Mucosa of descending colon (tissue), 3 donors: Measurements from ENCODE around the gene SMDT1. TPM values are rescaled to one million over a fixed set of nuclear protein-coding genes. Genes with fewer than 3 reads are reported as not detected.

Source experiments
- ATAC-seq: fragments of 200-7000 bp; cut with Tn5 transposase; one replicate; pipeline ENCODE4 v1.9.1; 2020; ENCODE audit warnings: mild to moderate bottlenecking, moderate library complexity
- DNase-seq, 3 donors: peaks; one replicate each; pipeline ENCODE4 v3.0.0-alpha.2; 2020
- H3K36me3 ChIP-seq: fragments of 200-600 bp; one replicate; pipeline ENCODE4 v1.8.0; 2021; ENCODE audit warnings: low read depth, mild to moderate bottlenecking
- H3K4me1 ChIP-seq: fragments of 200-600 bp; one replicate; pipeline ENCODE4 v1.8.0; 2021; ENCODE audit warnings: low read depth, mild to moderate bottlenecking
- H3K4me3 ChIP-seq: fragments of 200-600 bp; one replicate; pipeline ENCODE4 v1.8.0; 2021; ENCODE audit warnings: mild to moderate bottlenecking
- H3K9me3 ChIP-seq: fragments of 200-600 bp; one replicate; pipeline ENCODE4 v1.8.0; 2021; ENCODE audit warnings: mild to moderate bottlenecking
- CTCF ChIP-seq: fragments of 200-600 bp; IDR thresholded peaks from one replicate; pipeline ENCODE4 v1.8.0; 2022; ENCODE audit warnings: antibody characterized with exemption, mild to moderate bottlenecking
- intact Hi-C, 2 donors: fragments of 100-400 bp; cut with DNase I in 1 of 2; cut with micrococcal nuclease in 1 of 2; formaldehyde crosslinking; loops; one replicate each; pipeline versions ENCODE4 v1.11.0 to v1.11.1; 2022; cut with DNase I, micrococcal nuclease
- total RNA-seq, 3 donors: library from RNA; stranded (reverse); fragmentation: NEBNext Ultra II Directional in 2 of 3; extraction: Animal tissue kit (Norgen Biotek cat#: 25700) in 2 of 3; gene quantifications; one replicate each; pipeline versions ENCODE4 v1.2.1 to v1.2.4, GENCODE V29; 2021 to 2023
- donor health status: DM: no; HTN: no; CAD: no; lungs with moderate emphysema.
- donor health status: DM: no; HTN: no; CAD: no.
- donor health status: DM: no; HTN: yes; CAD: no.

The SMDT1 gene
- total RNA-seq, 3 donors from 2014 or later, result 79.7 to 118 (median 102) TPM

GRCh38 chr22:42077486-42078125 lies 1.9 kb upstream of the SMDT1 start:
- ATAC-seq (no peak), DNase-seq (no peak)
- TF ChIP-seq CTCF, result no peak
- H3K9me3 ChIP-seq, result no peaks in the 10 kb centered on the region
- intact Hi-C loops, result no loop called here
- H3K4me1 ChIP-seq, result peaks cover 29% of the 10 kb centered on the region
- H3K36me3 ChIP-seq, result no peaks in the 10 kb centered on the region
- no peak overlapping the region for H3K4me3 ChIP-seq

- intact Hi-C loops, result no loop called here
- ATAC-seq (peak; percentile 6), DNase-seq (peak in 1 of 3 donors; percentile 49)
- H3K36me3 ChIP-seq, result no peaks in the 10 kb centered on the region
- TF ChIP-seq CTCF, result no peak
- no peaks in the 10 kb centered on the region for H3K9me3 ChIP-seq
- peaks cover 27% of the 10 kb centered on the region for H3K4me1 ChIP-seq
- peak overlapping the region; percentile 33 for H3K4me3 ChIP-seq
These were observed 806 bp upstream of the SMDT1 start for GRCh38 chr22:42078469-42079318.

GRCh38 chr22:42080287-42080686 lies 787 bp downstream of the SMDT1 start:
- DNase-seq, result peak in 1 of 3 donors; percentile 67
- TF ChIP-seq CTCF, result no peak
- no peaks in the 10 kb centered on the region for H3K9me3 ChIP-seq
- peaks cover 20% of the 10 kb centered on the region for H3K4me1 ChIP-seq
- H3K4me3 ChIP-seq, result peak overlapping the region; percentile 33
- intact Hi-C loops, result no loop called here
- peak; percentile 21 for ATAC-seq
- no peaks in the 10 kb centered on the region for H3K36me3 ChIP-seq

DNA sequence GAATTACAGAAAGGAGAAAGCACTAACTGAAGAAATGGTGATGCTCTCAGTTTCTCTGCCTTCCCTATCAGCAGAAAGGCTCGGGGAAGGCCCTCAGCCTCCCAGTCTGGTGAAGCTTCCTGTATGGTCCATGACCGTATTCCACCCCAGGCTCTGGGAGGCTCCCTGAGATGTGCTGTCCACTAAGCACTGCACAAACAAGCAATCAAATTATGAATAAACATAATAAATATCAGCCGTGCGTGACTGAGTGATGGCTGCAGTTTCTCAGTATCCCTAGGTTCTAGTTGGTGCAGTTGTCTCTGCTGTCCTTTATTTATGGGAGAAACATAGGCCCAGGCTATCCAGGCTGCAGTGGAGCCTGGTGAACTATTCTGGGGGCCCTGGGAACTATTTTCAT lies 3.6 kb downstream of the SMDT1 start:
- H3K4me1 ChIP-seq, result peaks cover 19% of the 10 kb centered on the region
- no peak overlapping the region for H3K4me3 ChIP-seq
- H3K9me3 ChIP-seq, result no peaks in the 10 kb centered on the region
- TF ChIP-seq CTCF, result no peak
- no peaks in the 10 kb centered on the region for H3K36me3 ChIP-seq
- ATAC-seq, result no peak
- DNase-seq, result no peak
- intact Hi-C loops, result no loop called here

DNA sequence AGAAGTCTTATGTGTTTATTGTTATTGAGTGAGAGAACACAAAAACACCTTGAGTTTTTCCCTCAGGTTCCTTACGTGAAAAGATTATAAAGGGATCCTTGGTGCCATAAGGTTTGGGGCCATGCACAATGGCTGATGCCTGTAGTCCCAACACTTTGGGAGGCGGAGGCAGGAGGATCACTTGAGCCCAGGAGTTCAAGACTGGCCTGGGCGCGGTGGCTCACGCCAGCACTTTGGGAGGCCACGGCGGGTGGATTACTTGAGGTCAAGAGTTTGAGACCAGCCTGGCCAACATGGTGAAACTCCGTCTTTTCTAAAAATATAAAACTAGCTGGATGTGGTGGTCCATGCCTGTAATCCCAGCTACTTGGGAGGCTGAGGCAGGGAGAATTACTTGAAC lies 5.4 kb downstream of the SMDT1 start:
- Histone ChIP-seq H3K9me3 (no peaks in the 10 kb centered on the region), H3K36me3 (no peaks in the 10 kb centered on the region), H3K4me3 (no peak overlapping the region), H3K4me1 (peaks cover 11% of the 10 kb centered on the region)
- ATAC-seq (no peak), DNase-seq (no peak)
- intact Hi-C loops, result no loop called here
- TF ChIP-seq CTCF, result no peak
